ENCODE results near the gene CBX4.

Gene CBX4

DNA sequence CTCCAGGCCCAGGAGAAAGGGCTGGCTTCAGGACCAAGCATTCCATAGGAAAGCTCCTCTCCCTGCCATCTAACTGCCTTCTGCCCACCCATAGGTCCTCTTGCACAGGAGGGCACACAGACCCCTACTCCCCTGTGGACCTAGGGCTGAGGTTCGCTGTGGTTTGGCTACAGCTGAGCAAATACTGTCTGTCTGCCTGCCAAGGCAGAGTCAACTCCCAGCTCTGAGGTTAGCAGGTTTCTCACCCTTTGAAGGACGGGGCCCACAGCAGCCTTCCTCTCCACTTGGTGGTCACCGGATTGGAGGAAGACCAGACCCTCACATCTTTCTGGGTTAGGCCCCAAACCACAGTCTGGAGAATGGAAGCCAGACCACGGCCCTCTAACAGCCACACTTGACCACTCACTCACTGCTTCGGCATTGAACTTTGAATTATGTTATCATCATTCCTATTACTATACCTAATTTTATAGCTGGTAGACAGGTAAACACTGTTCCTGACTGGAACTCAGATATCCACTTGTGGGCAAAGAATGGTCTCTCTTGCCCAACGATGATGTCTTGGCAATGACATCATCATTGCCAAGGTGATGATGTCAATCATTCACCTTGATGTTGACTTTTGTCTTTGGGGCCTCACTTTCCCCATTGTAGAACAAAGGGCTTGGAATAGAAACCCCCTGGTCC is 14.2 kb downstream of the CBX4 start:
- TF ChIP-seq, protein P1, sequence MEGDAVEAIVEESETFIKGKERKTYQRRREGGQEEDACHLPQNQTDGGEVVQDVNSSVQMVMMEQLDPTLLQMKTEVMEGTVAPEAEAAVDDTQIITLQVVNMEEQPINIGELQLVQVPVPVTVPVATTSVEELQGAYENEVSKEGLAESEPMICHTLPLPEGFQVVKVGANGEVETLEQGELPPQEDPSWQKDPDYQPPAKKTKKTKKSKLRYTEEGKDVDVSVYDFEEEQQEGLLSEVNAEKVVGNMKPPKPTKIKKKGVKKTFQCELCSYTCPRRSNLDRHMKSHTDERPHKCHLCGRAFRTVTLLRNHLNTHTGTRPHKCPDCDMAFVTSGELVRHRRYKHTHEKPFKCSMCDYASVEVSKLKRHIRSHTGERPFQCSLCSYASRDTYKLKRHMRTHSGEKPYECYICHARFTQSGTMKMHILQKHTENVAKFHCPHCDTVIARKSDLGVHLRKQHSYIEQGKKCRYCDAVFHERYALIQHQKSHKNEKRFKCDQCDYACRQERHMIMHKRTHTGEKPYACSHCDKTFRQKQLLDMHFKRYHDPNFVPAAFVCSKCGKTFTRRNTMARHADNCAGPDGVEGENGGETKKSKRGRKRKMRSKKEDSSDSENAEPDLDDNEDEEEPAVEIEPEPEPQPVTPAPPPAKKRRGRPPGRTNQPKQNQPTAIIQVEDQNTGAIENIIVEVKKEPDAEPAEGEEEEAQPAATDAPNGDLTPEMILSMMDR (IDR thresholded peaks at IDR 0.05) = no peak
- TF ChIP-seq ZFX (IDR thresholded peaks at IDR 0.05; ENCODE audit: borderline replicate concordance) = no peak
- H3K27ac ChIP-seq = no peak overlapping the region

DNA sequence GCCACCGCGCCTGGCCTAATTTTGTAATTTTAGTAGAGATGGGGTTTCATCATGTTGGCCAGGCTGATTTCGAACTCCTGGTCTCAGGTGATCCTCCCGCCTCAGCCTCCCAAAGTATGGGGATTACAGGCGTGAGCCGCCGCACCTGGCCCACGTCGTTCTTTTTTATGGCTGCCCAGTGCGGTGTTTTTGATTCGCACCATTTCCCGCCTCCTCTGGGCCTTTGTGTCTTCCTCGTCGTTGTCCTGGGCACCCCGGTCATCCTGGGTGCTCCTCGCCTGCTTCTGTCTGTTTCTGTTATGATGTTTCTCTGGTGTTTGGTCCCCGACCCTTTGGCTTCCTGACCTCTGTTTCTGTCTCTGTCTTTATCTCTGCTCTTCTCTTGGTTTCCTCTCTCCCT is 15.0 kb downstream of the CBX4 start:
- no peak for TF ChIP-seq ZFX (IDR thresholded peaks at IDR 0.05; ENCODE audit: borderline replicate concordance)
- TF ChIP-seq, protein P1 (IDR thresholded peaks at IDR 0.05) = no peak
- no peak overlapping the region for H3K27ac ChIP-seq

GRCh38 chr17:79822583-79823124 is 16.6 kb downstream of the CBX4 start:
- H3K27ac ChIP-seq = no peak overlapping the region
- TF ChIP-seq, protein P1 (IDR thresholded peaks at IDR 0.05) = no peak
- TF ChIP-seq ZFX (IDR thresholded peaks at IDR 0.05; ENCODE audit: borderline replicate concordance) = no peak

DNA sequence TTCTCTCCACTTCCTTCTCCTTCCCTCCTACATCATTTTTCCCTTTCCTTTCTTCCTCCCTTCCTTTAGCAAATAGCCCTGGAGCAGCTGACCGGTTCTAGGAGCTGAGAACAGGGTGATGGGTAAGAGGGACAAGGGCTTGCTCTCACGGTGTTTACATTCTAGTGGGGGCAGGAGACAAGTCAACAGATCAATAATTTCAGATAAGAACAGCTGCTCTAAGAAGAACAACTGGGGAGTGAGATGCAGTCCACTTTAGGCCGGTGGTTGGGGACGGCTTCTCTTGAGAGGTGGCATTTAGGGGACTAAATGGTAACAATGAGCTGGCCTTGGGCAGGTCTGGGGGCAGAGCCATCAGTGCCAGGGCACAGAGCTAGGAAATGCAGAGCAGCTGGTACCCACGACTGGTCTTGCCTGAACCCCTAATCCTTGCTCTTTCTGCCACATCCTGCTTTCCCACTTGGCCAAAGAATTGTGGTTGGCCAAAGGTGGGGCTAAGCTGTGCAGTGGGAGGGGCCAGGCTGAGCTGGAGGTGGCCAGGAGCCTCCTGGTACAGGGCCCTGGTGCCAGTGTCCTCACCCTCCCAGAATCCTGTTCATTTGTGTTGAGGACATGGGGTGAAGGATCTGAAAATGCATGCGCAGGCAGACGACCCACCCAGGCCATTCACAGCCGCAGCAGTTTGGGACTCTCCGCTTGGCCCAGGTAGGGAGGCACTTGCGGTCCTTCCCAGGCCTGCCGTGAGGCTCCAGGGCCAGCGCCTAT is 17.7 kb downstream of the CBX4 start:
- no peak for TF ChIP-seq ZFX (IDR thresholded peaks at IDR 0.05; ENCODE audit: borderline replicate concordance)
- TF ChIP-seq, protein P1 (IDR thresholded peaks at IDR 0.05) = no peak

GRCh38 chr17:79820959-79821330 is 18.3 kb downstream of the CBX4 start:
- H3K27ac ChIP-seq = no peak overlapping the region

More for the DNA sequence above, 17.7 kb downstream of the CBX4 start:
- H3K27ac ChIP-seq = no peak overlapping the region

GRCh38 chr17:79819534-79820276 is 19.5 kb downstream of the CBX4 start:
- TF ChIP-seq ZFX (IDR thresholded peaks at IDR 0.05; ENCODE audit: borderline replicate concordance) = no peak
- TF ChIP-seq, protein P1 (IDR thresholded peaks at IDR 0.05) = no peak
- H3K27ac ChIP-seq = no peak overlapping the region

More at GRCh38 chr17:79820959-79821330, 18.3 kb downstream of the CBX4 start:
- no peak for TF ChIP-seq ZFX (IDR thresholded peaks at IDR 0.05; ENCODE audit: borderline replicate concordance)
- TF ChIP-seq, protein P1 (IDR thresholded peaks at IDR 0.05) = no peak

Measured in 22Rv1 (cell line).